Activated T-helper 1 cell treated with anti-CD3 and anti-CD28 coated beads, Interleukin-12 subunit alpha, Interleukin-12 subunit beta, Interleukin-2, Interleukin-4 antibody, amounts not matched to agents 30 ng/mL and 10 ng/mL and 1 ng/mL, durations not matched to agents 14 hours and 24 hours and 36 hours (primary cell): ENCODE results near the gene DMRT2. TPM values are rescaled to one million over a fixed set of nuclear protein-coding genes. Genes with fewer than 3 reads are reported as not detected.

ENCODE experiments used
- DNase-seq: peaks from one replicate; pipeline ENCODE4 v3.0.0; 2021; ENCODE audit warnings: low spot score
- H3K27ac Mint-ChIP-seq: one replicate; pipeline ENCODE4 v1.8.0; 2021; ENCODE audit warnings: mild to moderate bottlenecking, mixed read lengths
- H3K27me3 Mint-ChIP-seq: one replicate; pipeline ENCODE4 v1.8.0; 2022; ENCODE audit warnings: mild to moderate bottlenecking, moderate library complexity, mixed read lengths; ENCODE audit not compliant: insufficient read depth
- H3K36me3 Mint-ChIP-seq: one replicate; pipeline ENCODE4 v1.8.0; 2021; ENCODE audit warnings: low read depth, mixed read lengths
- H3K4me1 Mint-ChIP-seq: one replicate; pipeline ENCODE4 v1.8.0; 2021; ENCODE audit warnings: low read depth, mixed read lengths
- H3K4me3 Mint-ChIP-seq: one replicate; pipeline ENCODE4 v1.8.0; 2021; ENCODE audit warnings: mild to moderate bottlenecking, moderate library complexity, mixed read lengths
- H3K9me3 Mint-ChIP-seq: one replicate; pipeline ENCODE4 v1.8.0; 2021; ENCODE audit warnings: mixed read lengths
- intact Hi-C: fragments of 100-400 bp; cut with micrococcal nuclease; formaldehyde crosslinking; loops from one replicate; pipeline ENCODE4 v1.15.1; 2024
- total RNA-seq: library from RNA; stranded (reverse); gene quantifications from 2 replicates; pipeline ENCODE4 v1.2.3, GENCODE V29; 2022

DMRT2 gene
- total RNA-seq, 1 donor from 2014 or later = 1.5 TPM

GRCh38 chr9:1073497-1073896 is 23.3 kb downstream of the DMRT2 start:
- peaks cover 9% of the 10 kb centered on the region for H3K27me3 Mint-ChIP-seq
- intact Hi-C loops = no loop called here
- no peak overlapping the region for H3K4me3 Mint-ChIP-seq

DNA sequence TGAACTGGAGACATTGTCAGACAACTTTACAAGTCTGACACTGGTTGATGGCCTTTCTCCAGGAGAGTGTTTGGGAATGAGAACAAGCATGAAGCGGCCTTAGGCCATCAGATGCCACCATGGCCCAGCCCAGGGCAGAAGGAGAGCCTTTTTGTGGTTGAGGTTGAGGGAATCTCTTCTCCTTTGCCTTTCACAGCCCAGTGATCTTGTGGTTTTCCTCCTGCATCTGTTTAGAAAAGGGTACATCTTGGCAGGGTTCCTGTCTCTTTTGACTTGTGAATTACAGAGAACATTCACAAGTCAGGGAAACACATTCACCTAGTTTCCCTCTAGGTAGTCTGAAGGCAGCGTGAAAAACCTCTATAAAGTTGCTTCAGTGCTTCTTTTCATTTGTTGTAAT is 27.5 kb downstream of the DMRT2 start:
- Mint-ChIP-seq H3K36me3 (no peaks in the 10 kb centered on the region), H3K4me3 (no peak overlapping the region), H3K4me1 (no peaks in the 10 kb centered on the region), H3K27me3 (no peaks in the 10 kb centered on the region), H3K27ac (no peak overlapping the region), H3K9me3 (no peaks in the 10 kb centered on the region)
- DNase-seq = no peak
- intact Hi-C loops = no loop called here

More at GRCh38 chr9:1073497-1073896, 23.3 kb downstream of the DMRT2 start:
- no peak for DNase-seq
- H3K27ac Mint-ChIP-seq = no peak overlapping the region
- H3K36me3 Mint-ChIP-seq = no peaks in the 10 kb centered on the region
- H3K9me3 Mint-ChIP-seq = no peaks in the 10 kb centered on the region
- H3K4me1 Mint-ChIP-seq = no peaks in the 10 kb centered on the region

DNA sequence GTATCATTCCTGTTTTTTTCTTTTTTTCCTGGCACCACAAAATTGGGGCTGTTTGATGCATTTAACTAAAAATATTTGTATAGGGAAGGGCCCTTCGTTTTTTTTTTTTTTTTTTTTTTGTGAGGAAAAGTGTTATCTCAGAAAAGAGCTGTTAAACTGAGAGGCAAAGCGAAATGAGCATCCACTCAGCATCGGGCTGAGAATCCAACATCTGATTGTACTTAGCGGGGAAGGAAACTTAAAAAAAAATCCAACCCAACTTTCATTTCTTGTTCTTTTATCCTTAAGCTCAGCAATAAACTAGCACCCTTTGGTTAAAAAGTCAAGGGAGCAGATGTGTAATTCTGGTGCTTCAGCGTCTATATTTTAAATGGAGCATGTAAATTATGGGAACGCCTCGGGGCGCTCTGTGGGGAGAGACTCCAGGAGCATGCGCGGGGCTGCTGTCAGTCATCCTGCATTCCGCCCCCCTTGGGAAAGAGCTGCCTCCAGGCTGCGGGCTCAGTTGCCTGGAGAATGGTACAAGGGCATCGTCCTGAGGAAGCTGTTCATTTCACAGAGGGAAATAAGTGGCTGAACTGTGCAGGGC is 33.3 kb downstream of the DMRT2 start:
- DNase-seq = no peak
- no peaks in the 10 kb centered on the region for H3K9me3 Mint-ChIP-seq
- no peak overlapping the region for H3K4me3 Mint-ChIP-seq
- no peaks in the 10 kb centered on the region for H3K4me1 Mint-ChIP-seq
- H3K27ac Mint-ChIP-seq = no peak overlapping the region
- intact Hi-C loops = no loop called here
- peaks cover 2% of the 10 kb centered on the region for H3K27me3 Mint-ChIP-seq
- H3K36me3 Mint-ChIP-seq = no peaks in the 10 kb centered on the region

DNA sequence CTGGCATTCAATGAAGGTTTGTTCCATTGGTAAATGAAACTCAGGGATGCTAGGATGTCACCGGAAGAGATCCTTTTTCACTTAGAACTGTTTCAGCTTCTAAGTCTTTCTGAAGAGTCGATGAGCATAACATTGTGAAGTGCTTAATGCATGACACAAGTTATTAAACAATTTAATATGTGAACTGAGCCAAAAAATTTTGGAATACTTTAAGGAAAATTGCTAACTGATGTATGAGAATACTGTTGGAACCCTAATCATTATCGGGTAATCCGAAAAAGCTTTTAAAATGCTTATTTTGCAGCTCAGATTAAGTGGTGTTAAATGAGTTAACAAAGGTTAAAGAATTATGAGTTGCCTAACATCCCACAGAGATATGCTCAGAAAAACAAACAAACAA is 34.9 kb downstream of the DMRT2 start:
- Mint-ChIP-seq H3K36me3 (no peaks in the 10 kb centered on the region), H3K27ac (no peak overlapping the region), H3K27me3 (peaks cover 2% of the 10 kb centered on the region), H3K9me3 (no peaks in the 10 kb centered on the region), H3K4me3 (no peak overlapping the region), H3K4me1 (no peaks in the 10 kb centered on the region)
- intact Hi-C loops = no loop called here
- DNase-seq = no peak

- no peaks in the 10 kb centered on the region for H3K4me1 Mint-ChIP-seq
- H3K36me3 Mint-ChIP-seq = no peaks in the 10 kb centered on the region
- intact Hi-C loops = no loop called here
- no peaks in the 10 kb centered on the region for H3K9me3 Mint-ChIP-seq
- no peak overlapping the region for H3K4me3 Mint-ChIP-seq
- H3K27ac Mint-ChIP-seq = no peak overlapping the region
- peaks cover 2% of the 10 kb centered on the region for H3K27me3 Mint-ChIP-seq
- no peak for DNase-seq
Observed at GRCh38 chr9:1086517-1086916, 36.4 kb downstream of the DMRT2 start.

DNA sequence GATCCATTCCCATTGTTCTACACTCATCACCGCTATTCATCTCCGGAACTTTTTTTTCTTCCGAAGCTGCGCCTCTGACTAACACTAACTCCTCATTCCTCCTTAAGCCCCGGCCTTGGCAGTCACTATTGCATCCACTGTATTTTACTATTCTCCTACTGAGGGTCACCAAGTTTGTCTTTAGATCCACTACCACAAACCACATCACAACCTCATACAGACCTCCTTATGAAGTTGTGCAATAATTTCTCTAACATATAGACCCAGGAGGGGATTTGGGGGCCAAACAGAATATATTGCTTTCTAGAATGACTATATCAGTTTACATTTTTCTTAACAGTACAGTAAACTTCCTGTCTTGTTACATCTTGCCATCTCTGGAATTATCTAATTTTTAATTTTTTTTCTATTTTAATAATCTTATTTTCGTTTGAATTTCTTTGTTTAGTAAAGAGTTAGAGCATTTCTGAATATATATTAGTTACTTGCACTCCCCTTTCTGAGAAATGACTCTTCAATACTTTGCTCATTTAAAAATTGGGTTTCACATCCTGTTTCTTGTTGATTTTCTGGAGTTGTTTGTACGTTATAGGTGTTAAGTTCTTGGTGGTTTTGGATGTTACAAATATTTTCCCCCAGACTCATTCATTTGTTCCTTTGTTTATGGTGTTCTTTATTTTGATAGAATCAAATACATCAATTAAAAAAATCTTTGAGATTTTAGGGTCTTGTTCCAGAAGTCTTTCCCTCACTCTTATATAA is 37.1 kb downstream of the DMRT2 start:
- intact Hi-C loops = no loop called here
- Mint-ChIP-seq H3K27me3 (peaks cover 2% of the 10 kb centered on the region), H3K36me3 (no peaks in the 10 kb centered on the region), H3K4me1 (no peaks in the 10 kb centered on the region), H3K4me3 (no peak overlapping the region), H3K9me3 (no peaks in the 10 kb centered on the region), H3K27ac (no peak overlapping the region)
- DNase-seq = no peak

GRCh38 chr9:1094749-1095148 is 44.6 kb downstream of the DMRT2 start:
- peaks cover 5% of the 10 kb centered on the region for H3K27me3 Mint-ChIP-seq
- intact Hi-C loops = no loop called here
- no peak overlapping the region for H3K27ac Mint-ChIP-seq
- no peaks in the 10 kb centered on the region for H3K36me3 Mint-ChIP-seq
- DNase-seq = no peak
- no peak overlapping the region for H3K4me3 Mint-ChIP-seq
- H3K4me1 Mint-ChIP-seq = no peaks in the 10 kb centered on the region
- H3K9me3 Mint-ChIP-seq = no peaks in the 10 kb centered on the region

DNA sequence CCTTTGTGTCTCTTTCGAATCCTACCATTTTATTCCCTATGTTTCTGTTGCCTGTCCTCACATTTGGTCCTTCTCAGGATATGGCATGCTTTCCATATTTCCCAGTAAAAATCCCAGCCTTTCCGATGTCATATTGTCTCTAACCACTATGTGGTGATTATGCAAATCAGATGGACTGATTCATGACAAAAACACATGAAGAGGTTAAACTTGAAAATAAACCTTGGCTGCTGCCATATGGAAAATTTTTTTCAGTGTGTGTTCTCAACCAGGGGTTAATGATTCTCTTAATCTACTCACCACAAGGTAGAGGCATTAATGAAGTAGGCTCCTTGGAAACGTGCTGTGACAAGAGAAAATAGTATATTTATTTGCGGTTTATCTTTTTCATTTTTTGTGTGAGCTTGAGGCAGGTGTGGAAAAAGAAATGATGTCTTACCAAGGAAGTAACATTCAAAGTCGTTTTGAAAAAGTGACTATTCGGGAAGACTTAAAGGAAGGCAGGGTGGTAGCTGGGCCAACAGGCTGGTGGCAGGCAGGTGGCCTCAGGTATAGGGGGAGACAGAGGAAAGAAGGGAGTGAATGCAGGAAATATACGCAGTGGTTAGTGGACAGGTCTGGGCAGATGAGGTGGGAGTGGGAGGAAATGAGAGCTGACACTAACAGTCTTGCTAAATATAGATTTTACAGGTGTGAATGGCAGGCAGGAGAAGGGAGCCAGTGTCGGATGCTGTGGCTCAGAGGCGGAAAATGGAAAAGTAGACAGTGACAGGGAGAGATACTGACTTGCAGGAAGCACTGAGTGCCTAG is 46.2 kb downstream of the DMRT2 start:
- H3K36me3 Mint-ChIP-seq = no peaks in the 10 kb centered on the region
- DNase-seq = no peak
- H3K4me1 Mint-ChIP-seq = no peaks in the 10 kb centered on the region
- H3K27me3 Mint-ChIP-seq = peaks cover 11% of the 10 kb centered on the region
- no peak overlapping the region for H3K4me3 Mint-ChIP-seq
- intact Hi-C loops = no loop called here
- H3K9me3 Mint-ChIP-seq = no peaks in the 10 kb centered on the region
- no peak overlapping the region for H3K27ac Mint-ChIP-seq

DNA sequence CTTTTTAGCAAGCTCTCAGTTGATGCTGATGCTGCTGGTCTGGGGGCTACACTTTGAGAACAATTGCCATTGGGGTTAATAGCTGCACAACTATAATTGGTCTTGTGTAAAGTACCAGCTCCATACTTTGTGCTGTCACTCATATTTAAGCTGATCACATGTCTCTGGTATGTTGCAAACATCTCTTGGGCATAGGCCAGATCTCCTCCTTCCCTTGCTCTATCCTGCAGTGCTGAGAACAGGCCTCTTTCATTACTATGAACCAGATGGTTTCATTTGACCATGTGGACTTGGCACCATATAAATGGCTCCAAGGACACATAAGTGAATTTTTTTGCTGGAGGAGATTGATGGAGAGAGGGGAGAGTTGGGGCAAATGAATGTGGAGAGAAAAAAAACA is 48.4 kb downstream of the DMRT2 start:
- Mint-ChIP-seq H3K9me3 (no peaks in the 10 kb centered on the region), H3K36me3 (no peaks in the 10 kb centered on the region), H3K27ac (no peak overlapping the region), H3K4me1 (no peaks in the 10 kb centered on the region), H3K4me3 (no peak overlapping the region), H3K27me3 (peaks cover 11% of the 10 kb centered on the region)
- DNase-seq = no peak
- intact Hi-C loops = no loop called here

- Mint-ChIP-seq H3K27ac (no peak overlapping the region), H3K36me3 (no peaks in the 10 kb centered on the region), H3K9me3 (no peaks in the 10 kb centered on the region), H3K4me3 (no peak overlapping the region), H3K4me1 (no peaks in the 10 kb centered on the region), H3K27me3 (peaks cover 12% of the 10 kb centered on the region)
- intact Hi-C loops = no loop called here
- DNase-seq = no peak
Observed at GRCh38 chr9:1100201-1100600, 50.0 kb downstream of the DMRT2 start.

- Mint-ChIP-seq H3K27ac (no peak overlapping the region), H3K9me3 (no peaks in the 10 kb centered on the region), H3K36me3 (no peaks in the 10 kb centered on the region), H3K4me1 (no peaks in the 10 kb centered on the region), H3K27me3 (peaks cover 12% of the 10 kb centered on the region), H3K4me3 (no peak overlapping the region)
- no peak for DNase-seq
- intact Hi-C loops = no loop called here
Observed at GRCh38 chr9:1100945-1101344, 50.8 kb downstream of the DMRT2 start.

GRCh38 chr9:1101846-1102641 is 51.9 kb downstream of the DMRT2 start:
- H3K4me3 Mint-ChIP-seq = no peak overlapping the region
- no peak for DNase-seq
- no peaks in the 10 kb centered on the region for H3K36me3 Mint-ChIP-seq
- no peaks in the 10 kb centered on the region for H3K9me3 Mint-ChIP-seq
- no peak overlapping the region for H3K27ac Mint-ChIP-seq
- intact Hi-C loops = no loop called here
- no peaks in the 10 kb centered on the region for H3K4me1 Mint-ChIP-seq
- H3K27me3 Mint-ChIP-seq = peaks cover 12% of the 10 kb centered on the region

- Mint-ChIP-seq H3K4me1 (no peaks in the 10 kb centered on the region), H3K27ac (no peak overlapping the region), H3K27me3 (peaks cover 12% of the 10 kb centered on the region), H3K36me3 (no peaks in the 10 kb centered on the region), H3K4me3 (no peak overlapping the region), H3K9me3 (no peaks in the 10 kb centered on the region)
- no peak for DNase-seq
- intact Hi-C loops = no loop called here
Observed at GRCh38 chr9:1102642-1102970, 52.4 kb downstream of the DMRT2 start.
